Parathyroid adenoma (tissue), 2 donors: ENCODE results near the gene PPP1R16B.
A peak's percentile ranks its signal among the peaks of the same experiment; 100 is the strongest.

ENCODE experiments used
- H2AFZ ChIP-seq: fragments of 300-600 bp; sonication (generic); one replicate; pipeline ENCODE4 v1.7.0; 2017; ENCODE audit warnings: antibody characterized with exemption, mild to moderate bottlenecking
- H3K27ac ChIP-seq: fragments of 300-600 bp; sonication (generic); one replicate; pipeline ENCODE4 v1.7.0; 2017
- H3K27me3 ChIP-seq: fragments of 300-600 bp; sonication (generic); one replicate; pipeline ENCODE4 v1.7.0; 2017; ENCODE audit warnings: low read length; ENCODE audit not compliant: control insufficient read depth, insufficient read depth
- H3K36me3 ChIP-seq: fragments of 300-600 bp; sonication (generic); one replicate; pipeline ENCODE4 v1.7.0; 2017; ENCODE audit warnings: low read length; ENCODE audit not compliant: control insufficient read depth, insufficient read depth
- H3K4me1 ChIP-seq: fragments of 300-600 bp; sonication (generic); one replicate; pipeline ENCODE4 v1.7.0; 2017; ENCODE audit warnings: control low read depth
- H3K4me2 ChIP-seq: fragments of 300-600 bp; sonication (generic); one replicate; pipeline ENCODE4 v1.7.0; 2017; ENCODE audit warnings: low read length
- H3K4me3 ChIP-seq: fragments of 300-600 bp; sonication (generic); one replicate; pipeline ENCODE4 v1.7.0; 2017; ENCODE audit warnings: low read depth, low read length
- H3K79me2 ChIP-seq: fragments of 300-600 bp; sonication (generic); one replicate; pipeline ENCODE4 v1.7.0; 2017; ENCODE audit warnings: control low read depth
- H3K9ac ChIP-seq: fragments of 300-600 bp; sonication (generic); one replicate; pipeline ENCODE4 v1.7.0; 2017; ENCODE audit warnings: mild to moderate bottlenecking
- H3K9me3 ChIP-seq: fragments of 300-600 bp; sonication (generic); one replicate; pipeline ENCODE4 v1.7.0; 2017; ENCODE audit warnings: low read length; ENCODE audit not compliant: control insufficient read depth
- TF ChIP-seq, protein P1 (sequence below): fragments of 300-600 bp; sonication (generic); IDR thresholded peaks from one replicate; pipeline ENCODE4 v1.7.0; 2017; ENCODE audit warnings: antibody characterized with exemption, mild to moderate bottlenecking
- donor health status: primary hyperparathyroidism.

The PPP1R16B gene

DNA sequence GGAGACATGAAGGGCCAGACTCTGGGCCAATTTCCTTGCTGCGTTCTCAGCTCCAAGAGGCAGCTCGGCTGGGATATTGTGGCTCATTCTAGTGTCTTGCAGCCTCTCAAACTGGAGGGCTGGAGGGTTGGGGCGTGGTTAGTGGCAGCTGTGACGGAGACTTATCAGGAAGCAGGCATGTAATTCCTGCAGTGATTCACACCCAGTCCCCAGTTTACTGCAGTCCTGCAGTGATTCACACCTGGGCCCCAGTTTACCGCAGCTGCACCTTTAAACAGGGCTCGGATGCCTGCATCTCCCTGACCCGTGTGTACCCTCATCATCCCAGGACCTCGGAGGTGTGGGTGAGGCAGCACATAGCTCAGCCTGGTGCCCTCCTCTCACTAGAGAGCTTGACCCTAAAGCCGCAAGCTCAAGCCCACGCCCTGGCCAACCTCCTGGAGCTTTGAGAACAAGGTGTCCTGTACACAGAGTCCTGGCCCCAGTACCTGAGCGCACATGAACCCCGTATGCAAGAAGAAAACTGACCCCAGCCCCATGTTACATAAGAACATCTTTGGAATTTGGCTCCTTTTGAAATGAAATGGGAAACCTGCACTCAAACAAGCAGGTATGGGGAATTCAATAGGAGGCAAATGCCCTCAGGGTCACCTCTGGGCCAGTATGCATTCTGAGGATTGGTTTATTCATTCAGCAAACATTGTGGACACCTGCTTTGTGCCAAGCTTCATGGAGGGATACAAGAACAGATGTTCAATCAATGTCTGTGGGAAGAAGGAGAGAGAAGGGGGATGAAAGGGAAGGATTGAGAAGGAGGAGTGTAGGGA lies 65.4 kb downstream of the PPP1R16B start:
- no peaks in the 10 kb centered on the region for H3K79me2 ChIP-seq
- TF ChIP-seq, protein P1, sequence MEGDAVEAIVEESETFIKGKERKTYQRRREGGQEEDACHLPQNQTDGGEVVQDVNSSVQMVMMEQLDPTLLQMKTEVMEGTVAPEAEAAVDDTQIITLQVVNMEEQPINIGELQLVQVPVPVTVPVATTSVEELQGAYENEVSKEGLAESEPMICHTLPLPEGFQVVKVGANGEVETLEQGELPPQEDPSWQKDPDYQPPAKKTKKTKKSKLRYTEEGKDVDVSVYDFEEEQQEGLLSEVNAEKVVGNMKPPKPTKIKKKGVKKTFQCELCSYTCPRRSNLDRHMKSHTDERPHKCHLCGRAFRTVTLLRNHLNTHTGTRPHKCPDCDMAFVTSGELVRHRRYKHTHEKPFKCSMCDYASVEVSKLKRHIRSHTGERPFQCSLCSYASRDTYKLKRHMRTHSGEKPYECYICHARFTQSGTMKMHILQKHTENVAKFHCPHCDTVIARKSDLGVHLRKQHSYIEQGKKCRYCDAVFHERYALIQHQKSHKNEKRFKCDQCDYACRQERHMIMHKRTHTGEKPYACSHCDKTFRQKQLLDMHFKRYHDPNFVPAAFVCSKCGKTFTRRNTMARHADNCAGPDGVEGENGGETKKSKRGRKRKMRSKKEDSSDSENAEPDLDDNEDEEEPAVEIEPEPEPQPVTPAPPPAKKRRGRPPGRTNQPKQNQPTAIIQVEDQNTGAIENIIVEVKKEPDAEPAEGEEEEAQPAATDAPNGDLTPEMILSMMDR, result no peak
- no peak overlapping the region for H3K9ac ChIP-seq
- H3K4me2 ChIP-seq, result no peak overlapping the region
- no peak overlapping the region for H3K4me3 ChIP-seq
- peak overlapping the region; percentile 48 for H2AFZ ChIP-seq
- no peaks in the 10 kb centered on the region for H3K36me3 ChIP-seq
- H3K4me1 ChIP-seq, result peaks cover 27% of the 10 kb centered on the region
- no peaks in the 10 kb centered on the region for H3K9me3 ChIP-seq
- H3K27ac ChIP-seq, result peak overlapping the region; percentile 52
- no peaks in the 10 kb centered on the region for H3K27me3 ChIP-seq

DNA sequence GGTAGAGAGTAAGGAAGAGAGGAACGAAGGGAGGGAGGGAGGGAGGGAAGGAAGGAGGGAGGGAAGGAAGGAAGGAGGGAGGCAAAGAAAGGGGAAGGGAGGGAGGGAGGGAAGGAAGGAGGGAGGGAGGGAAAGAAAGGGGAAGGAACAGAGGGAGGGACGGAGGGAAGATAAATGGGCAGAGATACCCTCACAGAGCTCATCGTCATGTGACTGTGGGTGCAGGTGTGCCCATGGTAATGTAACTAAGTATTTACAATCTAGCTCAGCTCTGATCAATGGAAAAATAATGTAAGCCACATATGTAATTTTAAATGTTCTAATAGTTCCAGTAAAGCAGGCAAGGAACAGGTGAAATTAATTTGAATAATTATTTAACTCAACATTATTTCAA lies 66.1 kb downstream of the PPP1R16B start:
- Histone ChIP-seq H3K4me1 (peaks cover 27% of the 10 kb centered on the region), H2AFZ (no peak overlapping the region), H3K36me3 (no peaks in the 10 kb centered on the region), H3K27me3 (no peaks in the 10 kb centered on the region), H3K9ac (no peak overlapping the region), H3K9me3 (no peaks in the 10 kb centered on the region), H3K79me2 (no peaks in the 10 kb centered on the region), H3K4me2 (no peak overlapping the region), H3K4me3 (no peak overlapping the region), H3K27ac (peak overlapping the region; percentile 52)
- TF ChIP-seq, protein P1, result no peak

DNA sequence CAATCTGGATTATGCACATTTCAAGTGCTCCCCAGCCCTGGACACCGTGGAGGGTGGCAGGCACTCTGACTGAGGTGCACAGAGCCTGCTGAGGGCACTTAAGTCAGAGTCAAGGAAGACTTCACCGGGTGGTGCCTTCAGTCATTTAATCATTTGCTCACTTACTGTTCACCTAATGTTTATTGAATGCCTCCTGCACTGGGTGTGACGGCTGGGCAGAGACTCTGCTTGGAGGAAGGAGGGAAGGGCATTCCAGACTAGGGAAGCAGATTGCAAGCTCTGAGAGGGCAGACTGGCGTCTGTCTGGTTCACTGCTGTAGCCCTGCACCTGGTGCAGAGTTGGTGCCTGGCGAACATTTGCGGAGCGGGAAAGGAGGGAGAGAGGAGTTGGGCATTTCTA lies 66.5 kb downstream of the PPP1R16B start:
- TF ChIP-seq, protein P1, result no peak
- peaks cover 27% of the 10 kb centered on the region for H3K4me1 ChIP-seq
- H3K9me3 ChIP-seq, result no peaks in the 10 kb centered on the region
- no peaks in the 10 kb centered on the region for H3K79me2 ChIP-seq
- no peaks in the 10 kb centered on the region for H3K36me3 ChIP-seq
- no peak overlapping the region for H3K4me3 ChIP-seq
- no peaks in the 10 kb centered on the region for H3K27me3 ChIP-seq
- H3K4me2 ChIP-seq, result no peak overlapping the region
- H3K27ac ChIP-seq, result peak overlapping the region; percentile 52
- H3K9ac ChIP-seq, result no peak overlapping the region
- H2AFZ ChIP-seq, result peak overlapping the region; percentile 54

DNA sequence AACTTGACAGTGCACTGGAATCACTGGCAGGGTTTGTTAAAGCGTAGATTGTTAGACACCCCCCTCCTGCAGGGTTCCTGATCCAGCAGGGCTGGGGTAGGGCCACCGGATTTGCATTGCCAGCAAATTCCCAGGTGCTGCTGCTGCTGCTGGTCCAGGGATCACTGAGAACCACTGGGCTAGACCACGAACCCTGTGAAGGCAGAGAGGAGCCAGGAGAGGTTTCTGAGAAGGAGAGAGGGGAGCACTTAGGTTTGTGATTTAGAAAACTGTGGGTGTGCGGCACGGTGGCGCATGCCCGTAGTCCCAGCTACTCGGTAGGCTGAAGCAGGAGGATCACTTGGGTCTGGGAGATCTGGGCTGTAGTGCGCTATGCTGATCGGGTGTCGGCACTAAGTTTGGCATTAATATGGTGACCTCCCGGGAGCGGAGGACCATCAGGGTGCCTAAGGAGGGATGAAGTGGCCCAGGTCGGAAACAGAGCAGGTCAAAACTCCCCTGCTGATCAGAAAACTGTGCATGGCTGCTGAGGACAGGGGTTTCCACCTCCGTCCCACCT lies 67.1 kb downstream of the PPP1R16B start:
- Histone ChIP-seq H3K36me3 (no peaks in the 10 kb centered on the region), H3K4me3 (no peak overlapping the region), H3K27me3 (no peaks in the 10 kb centered on the region), H3K79me2 (no peaks in the 10 kb centered on the region), H3K4me2 (no peak overlapping the region), H3K27ac (peak overlapping the region; percentile 52), H3K9ac (no peak overlapping the region), H3K9me3 (no peaks in the 10 kb centered on the region), H2AFZ (peak overlapping the region; percentile 54), H3K4me1 (peaks cover 27% of the 10 kb centered on the region)
- TF ChIP-seq, protein P1, result no peak
